ENCODE results near the gene EDARADD. TPM values are rescaled to one million over a fixed set of nuclear protein-coding genes. Genes with fewer than 3 reads are reported as not detected.

Gene EDARADD
- total and polyA plus RNA-seq, 2 of the 8 experiments (the other 6 are each of a cell fraction or from before 2014, with no cell fraction given) = 3.4 to 6.1 TPM

DNA sequence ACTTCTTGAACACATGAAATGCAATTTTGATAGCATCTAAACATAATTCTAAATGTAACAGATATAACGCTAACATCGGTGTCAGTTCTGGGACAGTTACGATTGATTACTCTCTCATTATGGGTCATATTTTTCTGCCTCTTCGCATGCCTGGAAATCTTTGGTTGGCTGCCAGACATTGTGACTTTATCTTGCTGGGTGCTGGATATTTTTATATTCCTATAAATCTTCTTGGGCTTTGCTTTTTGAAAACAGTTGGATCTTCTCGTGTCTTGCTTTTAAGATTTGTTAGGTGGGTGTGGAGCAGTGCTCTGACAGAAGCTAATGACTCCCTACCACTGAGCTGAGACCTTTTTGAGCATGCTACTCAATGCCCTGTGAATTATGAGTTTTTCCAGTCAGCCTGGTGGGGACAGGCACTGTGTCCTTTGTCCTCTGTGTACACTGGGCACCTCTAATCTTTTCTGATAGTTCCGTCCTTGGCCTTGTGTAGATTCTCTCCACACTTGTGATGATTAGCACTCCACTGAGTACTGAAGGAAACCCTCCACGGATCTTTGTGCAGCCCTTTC lies 28.0 kb upstream of the EDARADD start:
- FAIRE-seq (no peak), DNase-seq (ENCODE audit: low read depth in 1 of 2, low spot score in 2 of 2) (no peak)
- Histone ChIP-seq H3K79me2 (ENCODE audit: control insufficient read depth in 1 of 2, insufficient read depth in 2 of 2, low read length in 2 of 2) (no peaks in the 10 kb centered on the region), H2BK120ac (replicated peaks; ENCODE audit: low read depth, low read length) (no peak overlapping the region), H3K23me2 (ENCODE audit: low read depth, low read length) (no peaks in the 10 kb centered on the region), H4K5ac (ENCODE audit: insufficient read length, low read depth, low read length) (no peak overlapping the region), H4K8ac (ENCODE audit: extremely low read depth, insufficient read depth, low read length) (no peak overlapping the region), H3K9ac (replicated peaks in 1 of 4; ENCODE audit: extremely low read depth in 1 of 4, low read depth in 3 of 4, low read length in 3 of 4) (no peak overlapping the region), H2AFZ (ENCODE audit: low read length) (peak overlapping the region; percentile 64), H4K91ac (replicated peaks; ENCODE audit: insufficient read length, low read length) (no peak overlapping the region), H2BK12ac (ENCODE audit: low read depth, low read length) (no peak overlapping the region), H3K9me3 (ENCODE audit: insufficient read depth in 2 of 2, low read depth in 1 of 2, low read length in 1 of 2) (no peaks in the 10 kb centered on the region), H3K4ac (replicated peaks; ENCODE audit: insufficient read length, low read depth, low read length) (no peak overlapping the region), H2BK5ac (ENCODE audit: low read depth, low read length) (no peak overlapping the region), H3K36me3 (ENCODE audit: control insufficient read depth in 2 of 4, insufficient read depth in 4 of 4, low read length in 3 of 4) (no peaks in the 10 kb centered on the region), H3K56ac (replicated peaks; ENCODE audit: insufficient read length, low read depth, low read length) (no peak overlapping the region), H3K27ac (ENCODE audit: low read depth, low read length) (no peak overlapping the region), H3K4me2 (ENCODE audit: insufficient read depth in 1 of 2, low read depth in 2 of 2, low read length in 2 of 2) (no peak overlapping the region), H3K79me1 (ENCODE audit: low read depth, low read length) (no peaks in the 10 kb centered on the region), H2BK15ac (ENCODE audit: low read length) (no peak overlapping the region), H3K14ac (ENCODE audit: insufficient read length) (no peak overlapping the region), H3K18ac (ENCODE audit: extremely low read depth, low read length) (no peak overlapping the region), H2AK5ac (ENCODE audit: low read depth, low read length) (no peak overlapping the region), H2BK20ac (ENCODE audit: low read length) (no peak overlapping the region), H3K4me1 (replicated peaks in 1 of 4; ENCODE audit: control insufficient read depth in 3 of 4, insufficient read depth in 4 of 4, low read length in 3 of 4) (no peaks in the 10 kb centered on the region), H3K4me3 (ENCODE audit: extremely low read depth in 1 of 4, insufficient read depth in 2 of 4, low read depth in 3 of 4, low read length in 4 of 4) (no peak overlapping the region), H4K20me1 (replicated peaks in 1 of 2; ENCODE audit: control insufficient read depth in 1 of 2, insufficient read depth in 2 of 2, low read length in 2 of 2) (no peaks in the 10 kb centered on the region), H3K27me3 (replicated peaks in 1 of 4; ENCODE audit: control insufficient read depth in 3 of 4, extremely low read depth in 1 of 4, insufficient read depth in 3 of 4, low read length in 3 of 4) (no peaks in the 10 kb centered on the region), H3K23ac (ENCODE audit: insufficient read length) (no peak overlapping the region)
- CTCF ChIA-PET (ENCODE audit: partially characterized antibody) = no interaction called here
- POLR2A ChIA-PET (ENCODE audit: partially characterized antibody) = no interaction called here
- WGBS, 2 experiments (ENCODE audit: extremely low coverage in 1 of 2, insufficient coverage in 1 of 2, insufficient read length in 1 of 2, insufficient replicate concordance in 2 of 2, low coverage in 1 of 2, low lambda C conversion rate in 2 of 2, missing lambda C conversion rate in 1 of 2) = 90% methylated on average over 7 of the region's 7 CpGs; no CpG with 5 or more reads in 1 of the 2 experiments
- TF ChIP-seq EP300 (IDR thresholded peaks at IDR 0.05; ENCODE audit: borderline replicate concordance in 1 of 2, low read depth in 2 of 2, low read length in 2 of 2) (no peak), NRF1 (IDR thresholded peaks at IDR 0.05; ENCODE audit: low read depth, low read length) (no peak), PHF8 (conservative IDR thresholded peaks at IDR 0.05; ENCODE audit: low read depth, low read length) (no peak), KDM5A (IDR thresholded peaks at IDR 0.05; ENCODE audit: low read length) (no peak), SAP30 (IDR thresholded peaks at IDR 0.05; ENCODE audit: insufficient read depth, insufficient replicate concordance, low read length) (no peak), TCF12 (IDR thresholded peaks at IDR 0.05; ENCODE audit: low read depth, low read length) (no peak), CHD2 (IDR thresholded peaks at IDR 0.05; ENCODE audit: low read length) (no peak), RXRA (IDR thresholded peaks at IDR 0.05; ENCODE audit: insufficient read depth, low read depth, low read length) (no peak), CREB1 (IDR thresholded peaks at IDR 0.05) (no peak), NANOG (IDR thresholded peaks at IDR 0.05; ENCODE audit: insufficient read depth, low read depth, low read length, poor library complexity, severe bottlenecking) (no peak), TAF7 (optimal IDR thresholded peaks at IDR 0.05; ENCODE audit: borderline replicate concordance, low read depth, low read length) (no peak), EGR1 (IDR thresholded peaks at IDR 0.05; ENCODE audit: borderline replicate concordance, low read depth, low read length) (no peak)
- TF ChIP-seq, protein P1, sequence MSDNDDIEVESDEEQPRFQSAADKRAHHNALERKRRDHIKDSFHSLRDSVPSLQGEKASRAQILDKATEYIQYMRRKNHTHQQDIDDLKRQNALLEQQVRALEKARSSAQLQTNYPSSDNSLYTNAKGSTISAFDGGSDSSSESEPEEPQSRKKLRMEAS (IDR thresholded peaks at IDR 0.05) = no peak
